ENCODE results near the gene NTMT1.
"Not testable (repeated sequence)": the region's sequence is repeated elsewhere in the genome, so short reads cannot be mapped to it uniquely, and the experiment has no call there.

The NTMT1 gene

GRCh38 chr9:129626079-129626624, at the start of gene NTMT1:
Gene NTMT1 (plus strand): TSS chr9:129626163. CDS start chr9:129632704, 6,541 bp downstream.
- DNase-seq = peak; percentile 53

DNA sequence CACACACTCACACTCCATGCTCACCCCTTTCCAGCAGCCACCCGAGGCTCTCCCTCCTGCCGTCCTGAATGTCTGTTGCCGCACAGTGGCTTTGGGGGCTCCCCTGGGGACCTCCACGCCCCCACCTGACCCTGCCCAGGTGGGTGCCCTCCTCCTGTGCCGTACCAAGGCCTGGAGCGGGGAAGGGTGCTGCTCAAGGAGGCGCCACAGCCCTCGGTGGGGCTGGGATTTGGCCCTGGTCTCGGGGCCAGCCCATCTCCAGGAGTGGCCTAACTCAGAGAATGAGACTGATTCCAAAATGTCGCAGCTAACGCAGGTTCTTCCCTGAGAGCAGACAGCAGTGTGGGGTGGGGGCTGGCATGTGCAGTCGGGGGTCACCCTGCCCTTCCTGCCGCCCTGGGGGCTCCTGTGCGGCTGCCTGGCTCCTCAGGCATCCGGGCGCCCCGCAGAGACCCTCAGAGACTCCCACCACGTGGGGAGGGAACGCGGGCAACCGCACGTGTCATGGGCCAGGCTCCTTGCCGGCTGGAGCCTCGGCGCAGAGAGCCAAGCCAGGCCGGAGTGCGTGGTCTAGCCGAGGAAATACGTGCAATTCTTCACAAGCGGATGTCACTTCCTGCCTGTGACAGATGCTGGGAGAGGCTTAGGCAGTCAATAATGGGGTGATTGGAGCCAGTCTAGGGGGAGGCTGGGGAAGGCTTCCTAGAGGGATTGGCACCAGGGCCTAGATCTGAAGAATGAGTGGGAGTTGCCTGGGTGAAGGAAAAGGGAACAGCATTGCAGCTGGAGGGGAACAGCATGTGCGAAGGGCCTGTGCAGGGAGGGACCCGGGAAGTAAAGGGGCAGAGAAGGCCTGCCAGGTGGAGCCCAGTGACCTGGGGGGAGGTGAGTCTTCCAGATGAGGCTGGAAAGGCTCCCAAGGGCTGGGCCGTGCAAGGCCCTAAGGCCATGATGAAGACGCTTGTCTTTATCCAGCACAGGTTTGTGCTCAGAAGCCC, 49.1 kb upstream of the NTMT1 start:
- no peak for DNase-seq

GRCh38 chr9:129579294-129579693, 46.7 kb upstream of the NTMT1 start:
- no peak for DNase-seq

GRCh38 chr9:129580211-129580915, 45.6 kb upstream of the NTMT1 start:
- DNase-seq = no peak

GRCh38 chr9:129581505-129582189, 44.3 kb upstream of the NTMT1 start:
- DNase-seq = no peak

DNA sequence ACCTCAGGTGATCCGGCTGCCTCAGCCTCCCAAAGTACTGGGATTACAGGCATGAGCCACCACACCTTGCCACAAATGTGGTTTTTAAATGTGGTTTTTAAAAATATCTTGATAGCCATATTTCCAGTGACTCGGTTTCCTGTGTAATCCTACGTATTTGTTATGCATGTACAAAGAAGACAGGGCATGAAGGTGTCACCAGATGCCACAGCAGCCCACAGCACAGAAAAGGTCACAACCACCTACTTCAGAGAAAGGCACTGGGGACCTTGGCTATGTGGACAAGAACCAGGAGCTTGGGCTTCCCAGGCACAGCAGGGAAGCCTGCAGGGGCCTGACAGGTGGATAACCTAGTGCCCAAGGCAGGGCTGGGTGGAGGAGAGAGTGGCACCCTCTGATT, 43.1 kb upstream of the NTMT1 start:
- no peak for DNase-seq

GRCh38 chr9:129583308-129584038, 42.5 kb upstream of the NTMT1 start:
- DNase-seq = no peak

DNA sequence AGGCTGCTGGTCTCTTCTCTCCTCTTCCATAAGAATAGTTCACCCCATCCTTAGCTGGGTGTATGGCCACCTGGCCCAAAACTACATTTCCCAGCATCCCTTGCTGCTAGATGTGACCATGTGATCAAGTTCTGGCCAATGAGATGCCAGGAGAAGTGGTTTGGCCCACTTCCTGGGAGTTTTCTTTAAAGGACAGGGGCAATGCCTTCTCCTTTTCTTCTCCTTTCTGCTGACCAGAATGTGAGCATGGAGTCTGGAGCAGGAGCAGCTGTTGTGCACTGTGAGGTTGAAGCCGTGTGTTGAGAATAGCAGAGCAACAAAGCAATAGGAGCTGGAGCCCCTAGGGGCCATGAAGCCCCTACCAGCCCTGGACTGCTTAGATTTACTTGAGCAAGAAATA, 41.8 kb upstream of the NTMT1 start:
- peak; percentile 68 for DNase-seq

DNA sequence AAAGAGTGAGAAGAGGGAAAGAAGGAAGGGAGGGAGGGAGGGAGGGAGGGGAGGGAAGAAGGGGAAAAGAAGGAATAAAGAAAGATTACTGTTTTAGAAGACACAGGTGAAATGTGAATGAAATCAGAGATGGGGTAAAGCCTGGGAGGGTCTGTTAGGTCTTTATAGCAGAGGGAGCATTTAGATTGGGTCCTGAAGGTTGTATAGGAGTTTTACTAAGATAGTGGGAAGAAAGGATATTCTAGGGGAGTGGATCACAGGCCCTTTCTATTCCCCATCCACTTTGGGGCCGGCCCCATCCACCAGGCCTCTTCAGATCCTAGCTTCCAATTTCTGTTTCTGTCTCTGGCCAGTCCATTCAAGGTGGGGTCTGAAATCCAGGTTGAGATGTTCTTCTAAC, 40.6 kb upstream of the NTMT1 start:
- DNase-seq = no peak

DNA sequence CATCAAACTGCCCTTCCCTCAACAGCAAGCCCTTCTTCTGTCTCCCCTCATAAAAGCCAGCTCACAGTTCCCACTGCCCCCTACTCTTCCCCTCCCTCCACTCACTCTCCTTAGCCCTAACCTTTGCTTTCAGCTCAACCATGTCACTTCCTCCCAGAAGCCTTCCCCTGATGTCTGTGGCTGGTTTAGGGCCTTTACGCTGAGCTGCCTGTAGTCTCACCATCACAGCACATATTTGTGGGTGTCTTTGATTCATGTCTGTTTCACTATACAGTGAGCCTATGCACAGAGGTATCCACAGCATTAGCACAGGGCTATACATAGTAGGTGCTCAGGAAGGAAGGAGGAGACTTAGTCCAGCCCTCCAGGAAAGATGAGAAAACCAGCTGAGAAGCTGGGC, 39.7 kb upstream of the NTMT1 start:
- DNase-seq = no peak

DNA sequence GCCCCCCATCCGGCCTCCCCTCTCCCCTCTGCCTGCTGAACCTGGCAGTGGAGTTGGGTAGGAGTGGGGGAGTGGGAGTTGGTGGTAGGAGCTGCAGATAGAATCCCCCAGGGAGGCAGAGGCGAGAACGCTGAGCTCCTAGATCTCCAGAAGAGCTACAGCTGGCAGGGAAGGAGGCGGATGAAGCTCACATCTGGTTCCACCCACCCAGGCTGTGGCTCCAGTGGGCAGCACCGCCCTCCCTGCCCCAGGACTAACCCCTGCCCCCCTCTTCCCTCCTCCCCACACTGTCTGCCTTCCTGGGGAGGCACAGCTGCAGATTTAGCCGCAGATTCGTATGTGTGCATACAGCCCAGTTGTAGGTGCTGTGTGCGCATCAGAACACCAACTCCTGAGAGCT, 39.3 kb upstream of the NTMT1 start:
- DNase-seq = no peak

- DNase-seq = no peak
Observed at GRCh38 chr9:129587487-129588262, 38.3 kb upstream of the NTMT1 start.

- no peak for DNase-seq
Observed at GRCh38 chr9:129590466-129590865, 35.5 kb upstream of the NTMT1 start.

DNA sequence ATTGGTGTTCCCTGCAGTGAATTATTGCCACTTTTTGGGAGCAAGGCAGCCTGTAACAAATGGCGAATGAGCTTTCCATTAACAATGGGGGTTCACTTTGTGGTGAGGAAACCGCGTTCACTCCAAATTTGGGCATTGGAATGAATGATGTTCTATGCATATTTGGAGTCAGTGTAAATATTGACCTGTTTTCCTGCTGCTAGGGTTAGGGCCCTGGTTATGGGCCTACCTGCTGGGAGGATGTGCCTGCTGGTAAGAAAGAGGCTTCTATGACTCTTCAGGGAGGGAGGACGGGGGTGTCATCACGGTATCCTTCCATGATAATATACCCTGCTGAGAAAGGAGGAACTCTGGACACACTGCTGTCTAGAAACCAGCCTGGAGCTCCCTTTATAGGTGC, 34.0 kb upstream of the NTMT1 start:
- no peak for DNase-seq

GRCh38 chr9:129592790-129593189, 33.2 kb upstream of the NTMT1 start:
- DNase-seq = not testable (repeated sequence)

- DNase-seq = no peak
Observed at GRCh38 chr9:129594632-129595031, 31.3 kb upstream of the NTMT1 start.

GRCh38 chr9:129595311-129595741, 30.6 kb upstream of the NTMT1 start:
- no peak for DNase-seq

GRCh38 chr9:129595903-129596540, 29.9 kb upstream of the NTMT1 start:
- no peak for DNase-seq

DNA sequence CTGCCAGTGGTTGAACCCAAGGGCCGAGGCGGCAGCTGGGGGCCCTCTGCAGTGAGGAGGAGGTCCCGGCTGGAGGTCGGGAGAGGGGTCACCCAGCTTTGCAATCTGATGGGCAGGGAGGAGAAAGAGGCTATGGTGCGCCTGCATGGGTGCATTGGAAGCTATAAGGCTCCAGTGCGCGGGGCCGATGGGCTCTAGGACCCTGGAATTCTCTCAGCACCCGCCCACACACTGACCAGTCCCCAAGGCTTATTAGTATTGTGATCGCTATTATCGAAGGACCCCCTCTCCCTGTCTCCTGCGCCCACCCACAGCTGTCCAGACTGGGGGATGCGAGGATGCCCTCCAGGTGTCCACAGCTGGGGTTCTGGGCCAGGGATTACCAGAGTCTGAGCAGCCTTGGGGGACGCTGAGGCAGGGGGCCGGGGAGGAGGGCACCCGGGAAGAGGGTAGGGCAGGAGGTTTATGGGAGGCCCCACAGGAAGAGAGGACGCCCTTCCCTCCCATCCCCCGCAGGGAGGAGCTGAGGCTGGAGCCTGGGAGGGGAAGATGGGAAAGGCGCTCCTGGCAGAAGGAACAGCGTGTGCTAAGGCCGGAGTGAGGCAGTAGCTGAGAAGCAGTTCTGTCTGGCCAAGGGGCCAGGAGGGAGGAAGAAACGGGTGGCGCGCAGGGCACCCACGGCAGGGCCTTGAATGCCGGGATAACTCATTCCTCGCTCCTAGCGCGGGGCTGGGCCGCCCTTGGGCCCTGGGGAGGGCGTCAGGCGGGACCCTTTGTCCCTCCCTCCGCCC, 29.2 kb upstream of the NTMT1 start:
- no peak for DNase-seq
